GM12891 (cell line): ENCODE measurements around the gene ANK2.

Experiments used
- POLR2AphosphoS5 ChIP-seq: IDR thresholded peaks from 2 replicates; pipeline ENCODE4 v1.6.1; 2011; ENCODE audit warnings: low read depth, low read length, control low read depth
- SPI1 ChIP-seq: IDR thresholded peaks from 2 replicates; pipeline ENCODE4 v1.6.1; 2011; ENCODE audit warnings: low read depth, low read length, control low read depth
- TAF1 ChIP-seq: IDR thresholded peaks from 2 replicates; pipeline ENCODE4 v1.6.1; 2011; ENCODE audit warnings: low read depth, low read length, control low read depth

- TF ChIP-seq POLR2AphosphoS5 (no peak), TAF1 (no peak), SPI1 (no peak)
Observed at GRCh38 chr4:113389160-113389559, 339.7 kb downstream of the ANK2 start.
